Measurements from ENCODE around the gene TSC22D4. TPM values are rescaled to one million over a fixed set of nuclear protein-coding genes. Genes with fewer than 3 reads are reported as not detected.

TSC22D4 gene
- total and polyA plus RNA-seq, 9 of the 15 experiments (the other 6 are each of a cell fraction or from before 2014, with no cell fraction given), result 0.37 to 107 (median 28.7) TPM

- no peak for TF ChIP-seq TAF7 (tag; IDR thresholded peaks at IDR 0.05)
- TF ChIP-seq PRPF4 (IDR thresholded peaks at IDR 0.05; ENCODE audit: insufficient read depth, low read depth, low read length, poor library complexity, severe bottlenecking), result no peak
- TF ChIP-seq NRF1 (conservative IDR thresholded peaks at IDR 0.05 in 1 of 2, IDR thresholded peaks at IDR 0.05 in 1 of 2), result 0 out of 4 replicates have a peak, but pooled peaks of 1 of the 2 experiments have one; percentile 17
- TF ChIP-seq HMGXB4 (CRISPR knock-in tag; IDR thresholded peaks at IDR 0.05), result 0 out of 2 replicates have a peak, but pooled peaks have one; percentile 5
- peak; percentile 84 for TF ChIP-seq ZNF592 (IDR thresholded peaks at IDR 0.05)
- TF ChIP-seq TEAD4 (IDR thresholded peaks at IDR 0.05; ENCODE audit: low read length), result 0 out of 2 replicates have a peak, but pooled peaks have one; percentile 29
- TF ChIP-seq TEAD4 (CRISPR knock-in tag; IDR thresholded peaks at IDR 0.05; ENCODE audit: borderline replicate concordance), result no peak
- TF ChIP-seq LARP7 (IDR thresholded peaks at IDR 0.05), result no peak
- no peak for TF ChIP-seq HMGN3 (IDR thresholded peaks at IDR 0.05; ENCODE audit: borderline replicate concordance, extremely low read depth, insufficient read length, low read depth, low read length)
- TF ChIP-seq CBX1 (IDR thresholded peaks at IDR 0.05; ENCODE audit: low read depth), result no peak; the same call in 1 of the 2 replicates
- TF ChIP-seq GATAD2B (IDR thresholded peaks at IDR 0.05; ENCODE audit: borderline replicate concordance), result peak; percentile 92; the same call in 1 of the 2 replicates
- TF ChIP-seq CEBPG (CRISPR knock-in tag; IDR thresholded peaks at IDR 0.05), result 0 out of 2 replicates have a peak, but pooled peaks have one; percentile 20
- TF ChIP-seq CEBPG (tag; conservative IDR thresholded peaks at IDR 0.05 in 1 of 2, IDR thresholded peaks at IDR 0.05 in 1 of 2), result no peak
- 0 out of 2 replicates have a peak, but pooled peaks have one; percentile 93 for TF ChIP-seq PREB (CRISPR knock-in tag; IDR thresholded peaks at IDR 0.05)
- TF ChIP-seq RBM39 (optimal IDR thresholded peaks at IDR 0.05; ENCODE audit: low read depth, low read length), result peak; percentile 21
- 0 out of 2 replicates have a peak, but pooled peaks have one; percentile 36 for TF ChIP-seq TAF15 (IDR thresholded peaks at IDR 0.05; ENCODE audit: low read depth, low read length)
- no peak for TF ChIP-seq FOXM1 (IDR thresholded peaks at IDR 0.05; ENCODE audit: low read depth)
- TF ChIP-seq FOXM1 (CRISPR knock-in tag; IDR thresholded peaks at IDR 0.05; ENCODE audit: low read depth), result no peak
These were observed 43.4 kb downstream of the TSC22D4 start (continued) for GRCh38 chr7:100435401-100436304.

Data from K562 (cell line).